Smooth muscle cell of the brain vasculature (primary cell): ENCODE measurements around the gene TUBB.
A peak's percentile ranks its signal among the peaks of the same experiment; 100 is the strongest.
"Not testable (repeated sequence)": the region's sequence is repeated elsewhere in the genome, so short reads cannot be mapped to it uniquely, and the experiment has no call there.

ENCODE experiments used
- DNase-seq: peaks from one replicate; pipeline ENCODE4 v3.0.0-alpha.2; 2012; ENCODE audit warnings: low read depth, low spot score

Gene TUBB

GRCh38 chr6:30738532-30738931 lies 18.4 kb downstream of the TUBB start:
- no peak for DNase-seq

DNA sequence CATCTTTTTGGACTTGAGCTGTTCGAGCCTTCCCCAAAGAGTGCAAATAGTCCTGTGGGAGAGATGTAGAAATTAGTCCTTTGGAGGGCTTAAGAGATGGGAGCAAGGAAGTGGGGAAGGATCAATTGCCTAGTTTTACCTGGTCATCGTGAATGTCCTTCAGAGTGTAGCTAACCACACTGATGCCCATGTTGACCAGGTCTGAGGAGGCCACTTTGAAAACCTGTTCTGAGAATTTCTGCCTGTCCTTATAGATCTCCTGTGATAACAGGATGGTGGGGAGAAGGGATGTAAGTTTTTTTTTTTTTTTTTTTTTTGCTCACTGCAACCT lies 20.4 kb downstream of the TUBB start:
- no peak for DNase-seq

GRCh38 chr6:30741063-30741779 lies 21.1 kb downstream of the TUBB start:
- no peak for DNase-seq

DNA sequence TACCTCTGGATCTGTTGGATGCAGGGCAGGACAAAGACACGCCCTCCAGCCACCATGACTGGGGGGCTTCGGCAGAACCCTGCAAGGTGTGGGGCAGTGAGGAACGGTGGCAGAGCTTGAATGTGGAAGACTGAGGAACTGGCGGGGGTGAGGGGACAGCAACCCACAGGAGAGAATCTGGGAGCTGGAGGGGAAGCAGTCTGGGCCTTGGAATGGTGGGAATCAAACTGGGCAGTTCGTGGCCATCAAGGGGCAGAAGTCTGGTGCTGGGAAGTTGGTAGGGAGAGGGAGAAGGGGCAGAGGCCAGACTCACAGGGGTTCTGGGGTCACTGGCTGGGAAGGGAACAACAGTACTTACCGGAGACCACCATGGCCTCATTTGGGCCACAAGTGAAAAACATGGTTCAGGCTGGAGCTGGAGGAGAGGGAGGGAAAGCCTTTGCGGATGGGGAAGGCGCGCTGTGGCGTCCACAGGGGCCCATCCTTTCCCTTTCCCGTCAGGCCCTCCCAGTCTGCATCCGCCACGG lies 21.7 kb downstream of the TUBB start:
- no peak for DNase-seq

GRCh38 chr6:30742316-30743098 lies 22.4 kb downstream of the TUBB start, which contains the start of gene FLOT1:
FLOT1 (minus strand) TSS chr6:30742687; CDS start chr6:30742189, 498 bp downstream.
- DNase-seq: peak; percentile 92

DNA sequence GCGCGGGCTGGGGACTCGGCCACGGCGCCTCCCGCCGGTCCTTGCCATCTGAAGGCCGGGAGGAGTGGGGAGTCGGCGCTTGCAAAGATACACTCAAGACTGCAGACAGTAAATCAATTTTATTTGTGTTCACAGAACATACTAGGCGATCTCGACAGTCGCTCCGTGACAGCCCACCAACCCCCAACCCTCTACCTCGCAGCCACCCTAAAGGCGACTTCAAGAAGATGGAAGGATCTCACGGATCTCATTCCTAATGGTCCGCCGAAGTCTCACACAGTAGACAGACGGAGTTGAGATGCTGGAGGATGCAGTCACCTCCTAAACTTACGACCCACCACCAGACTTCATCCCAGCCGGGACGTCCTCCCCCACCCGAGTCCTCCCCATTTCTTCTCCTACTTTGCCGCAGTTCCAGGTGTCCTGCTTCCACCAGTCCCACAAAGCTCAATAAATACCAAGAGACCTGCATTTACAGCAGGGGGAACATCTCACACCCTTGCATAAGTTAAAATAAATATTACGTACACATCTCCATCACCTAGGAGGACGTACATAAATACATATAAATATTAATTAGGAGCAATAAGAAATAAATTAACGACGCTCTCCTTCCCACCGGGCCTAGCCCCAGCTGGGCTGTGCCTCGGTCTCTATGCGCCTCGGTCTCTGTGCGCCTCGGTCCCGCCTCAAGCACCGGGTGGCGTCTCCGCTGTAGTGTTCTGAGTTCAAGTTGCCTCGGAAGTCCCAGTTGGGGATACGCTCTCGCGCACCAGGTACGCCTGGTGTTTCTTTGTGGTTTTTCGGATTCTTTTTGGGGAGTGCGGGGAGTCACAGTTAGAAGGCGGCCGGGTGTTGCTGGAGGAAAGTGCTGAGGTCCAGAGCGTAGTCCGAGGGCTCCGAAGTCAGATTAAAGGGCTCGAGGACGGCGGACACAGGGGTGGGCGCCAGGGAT lies 23.2 kb downstream of the TUBB start:
- no peak for DNase-seq

GRCh38 chr6:30744054-30744805 lies 24.1 kb downstream of the TUBB start, which contains the start of gene IER3:
IER3 (minus strand) TSS chr6:30744547; CDS start chr6:30744518, 29 bp downstream.
- peak; percentile 61 for DNase-seq

GRCh38 chr6:30747300-30747687 lies 27.1 kb downstream of the TUBB start:
- no peak for DNase-seq

DNA sequence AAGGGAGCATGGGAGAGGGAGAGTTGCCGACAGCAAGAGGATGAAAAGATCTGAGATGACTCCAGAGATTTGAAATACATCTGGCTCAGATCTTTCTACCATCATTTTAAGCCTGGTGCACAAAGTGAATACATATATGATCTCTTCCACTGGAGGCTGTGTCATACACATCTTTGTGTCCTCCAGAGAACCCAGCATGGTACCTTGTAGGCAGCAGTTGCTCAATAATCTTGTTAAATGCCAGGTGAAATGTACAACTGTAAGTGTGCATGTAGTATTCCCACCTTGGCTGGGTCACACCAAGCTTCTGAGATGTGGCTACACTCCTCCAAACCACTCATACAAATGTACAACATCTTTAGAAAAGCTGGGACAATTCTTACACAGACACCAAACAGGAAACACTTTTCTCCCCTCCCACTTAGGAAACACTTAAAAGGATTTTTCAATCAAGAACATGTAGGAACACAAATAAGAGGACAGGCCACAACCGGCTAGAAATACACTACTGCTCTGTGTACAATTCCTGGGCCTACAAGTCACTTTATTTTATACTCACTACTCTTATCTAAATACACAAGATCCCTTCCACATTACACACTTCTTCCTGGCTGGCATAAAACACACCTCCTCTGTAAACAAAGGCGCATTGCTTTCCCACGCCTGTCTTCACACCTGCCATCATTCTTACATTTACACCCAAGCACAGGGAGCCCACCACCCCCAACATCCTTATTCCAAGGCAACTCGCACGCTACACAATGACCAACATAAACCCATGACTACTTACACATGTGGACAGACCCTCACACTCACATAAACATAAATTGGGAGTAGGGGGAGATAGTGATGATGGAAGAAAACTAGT lies 28.0 kb downstream of the TUBB start:
- no peak for DNase-seq

- no peak for DNase-seq
These were observed 28.8 kb downstream of the TUBB start for GRCh38 chr6:30748851-30749540.

DNA sequence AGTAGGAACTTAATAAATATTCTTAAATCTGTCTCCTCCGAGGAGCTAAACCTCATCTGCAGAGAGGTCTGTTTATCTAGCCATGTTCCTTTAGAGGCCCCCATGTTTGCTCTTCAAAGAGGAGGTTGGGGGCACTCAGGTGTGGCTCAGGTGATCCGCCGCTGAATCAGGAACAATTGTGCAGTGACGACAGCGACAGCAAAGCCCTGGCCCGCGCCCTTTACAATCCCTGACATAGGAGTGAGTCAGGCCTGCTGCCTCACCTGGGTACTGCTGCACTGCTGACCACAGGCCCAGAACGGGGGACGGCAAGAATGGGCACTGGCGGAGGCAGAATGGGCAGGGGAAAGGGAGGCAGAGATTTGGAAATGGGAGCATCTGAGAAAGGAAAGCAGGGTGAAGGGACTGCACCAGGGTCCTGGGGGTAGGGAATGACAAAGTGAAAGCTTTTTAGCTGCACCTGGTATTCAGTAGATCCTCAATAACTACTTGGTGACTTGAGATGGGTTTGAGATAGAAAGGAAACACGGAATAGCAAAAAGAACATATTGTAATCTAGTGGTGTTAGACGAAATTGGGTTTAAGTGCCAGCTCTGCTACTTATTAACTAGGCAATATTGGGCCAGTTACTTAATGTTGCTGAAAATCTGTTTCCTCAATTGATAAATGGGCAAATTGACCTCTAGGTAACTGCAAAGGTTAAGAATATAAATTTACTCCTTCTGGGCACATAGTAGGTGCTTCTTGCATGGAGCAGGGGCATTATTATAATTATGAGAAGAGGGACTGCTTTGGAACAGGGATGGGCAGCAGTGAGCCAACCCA lies 29.6 kb downstream of the TUBB start:
- no peak for DNase-seq

GRCh38 chr6:30750379-30750668 lies 30.2 kb downstream of the TUBB start:
- DNase-seq: no peak

GRCh38 chr6:30752157-30752927 lies 32.2 kb downstream of the TUBB start:
- DNase-seq: peak; percentile 91

DNA sequence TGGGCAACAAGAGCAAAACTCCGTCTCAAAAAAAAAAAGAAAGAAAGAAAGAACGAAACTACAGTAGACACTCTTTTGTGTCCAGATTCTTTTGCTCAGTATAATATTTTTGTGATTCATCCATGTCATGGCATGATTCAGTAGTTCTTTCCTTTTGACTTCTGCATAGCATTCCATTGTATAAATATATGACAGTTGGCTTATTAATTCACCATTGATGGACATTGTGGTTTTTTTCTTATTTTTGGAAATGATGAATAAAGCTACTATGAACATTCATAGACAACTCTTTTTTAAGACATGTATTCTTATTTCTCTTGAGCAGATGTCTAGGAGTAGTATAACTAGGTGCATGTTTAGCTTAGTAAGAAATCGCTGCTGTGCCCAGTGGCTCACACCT lies 34.5 kb downstream of the TUBB start:
- no peak for DNase-seq

DNA sequence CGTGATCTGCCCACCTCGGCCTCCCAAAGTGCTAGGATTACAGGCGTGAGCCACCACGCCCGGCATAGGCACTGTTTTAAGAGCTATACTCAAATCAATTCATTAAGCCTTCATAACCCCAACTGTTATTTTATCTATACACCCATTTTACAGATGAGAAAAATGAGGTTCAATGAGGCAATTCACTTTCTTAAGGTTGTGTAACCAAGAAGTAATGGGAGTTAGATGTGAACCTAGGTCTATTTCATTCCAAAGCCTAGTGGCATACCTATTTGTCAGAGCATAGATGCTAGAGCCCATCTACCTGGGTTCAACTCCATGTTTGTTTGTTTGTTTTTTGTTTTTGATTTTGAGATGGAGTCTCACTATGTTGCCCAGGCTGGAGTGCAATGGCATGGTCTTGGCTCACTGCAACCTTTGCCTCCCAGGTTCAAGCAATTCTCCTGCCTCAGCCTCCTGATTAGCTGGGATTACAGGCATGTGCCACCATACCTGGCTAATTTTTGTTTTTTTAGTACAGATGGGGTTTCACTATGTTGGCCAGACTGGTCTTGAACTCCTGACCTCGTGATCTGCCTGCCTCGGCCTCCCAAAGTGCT lies 36.4 kb downstream of the TUBB start:
- not testable (repeated sequence) for DNase-seq

DNA sequence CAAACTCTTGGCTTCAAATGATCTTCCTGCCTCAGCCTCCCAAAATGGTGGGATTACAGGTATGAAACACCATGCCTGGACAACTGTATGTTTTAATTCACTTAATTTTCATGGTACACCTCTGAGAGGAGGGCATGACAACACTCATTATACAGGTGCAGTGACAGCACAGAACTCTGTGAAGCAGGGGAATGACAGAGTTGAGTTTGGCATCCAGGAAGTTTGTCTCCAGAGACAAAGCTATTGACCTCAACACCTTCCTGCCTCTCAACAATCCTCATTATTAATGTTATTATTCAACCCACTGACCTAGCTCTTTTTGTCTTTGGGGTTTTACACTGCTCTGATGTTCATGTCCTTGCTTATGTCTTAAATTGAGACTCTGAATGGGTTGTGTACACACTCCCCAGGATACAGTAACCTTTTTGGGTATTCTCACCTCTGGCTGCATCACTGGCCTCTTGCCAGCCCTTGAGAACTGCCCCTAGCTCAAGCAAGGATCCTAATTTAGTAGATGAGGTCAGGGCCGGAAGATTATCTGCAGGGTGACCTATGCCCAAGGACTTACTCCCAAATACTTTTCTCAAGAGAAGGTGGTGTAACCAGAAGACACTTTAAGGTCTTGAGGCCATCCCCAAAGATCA lies 37.2 kb downstream of the TUBB start:
- DNase-seq: no peak
